A673 (cell line): Measurements from ENCODE around the gene ELK3.

Source experiments
- CTCF ChIP-seq: fragments of 300-800, 200-600 bp; sonication (generic); conservative IDR thresholded peaks from 2 replicates; pipeline ENCODE4 v1.5.1; 2017; ENCODE audit warnings: low read depth, mild to moderate bottlenecking, antibody characterized with exemption, low read length, moderate library complexity, mixed read lengths
- EZH2 ChIP-seq: fragments of 200-600 bp; sonication (generic); IDR thresholded peaks from 2 replicates; pipeline ENCODE4 v1.6.1; 2017; ENCODE audit warnings: borderline replicate concordance, low read depth, mild to moderate bottlenecking, mixed read lengths, antibody characterized with exemption, low read length; ENCODE audit not compliant: poor library complexity, severe bottlenecking

DNA sequence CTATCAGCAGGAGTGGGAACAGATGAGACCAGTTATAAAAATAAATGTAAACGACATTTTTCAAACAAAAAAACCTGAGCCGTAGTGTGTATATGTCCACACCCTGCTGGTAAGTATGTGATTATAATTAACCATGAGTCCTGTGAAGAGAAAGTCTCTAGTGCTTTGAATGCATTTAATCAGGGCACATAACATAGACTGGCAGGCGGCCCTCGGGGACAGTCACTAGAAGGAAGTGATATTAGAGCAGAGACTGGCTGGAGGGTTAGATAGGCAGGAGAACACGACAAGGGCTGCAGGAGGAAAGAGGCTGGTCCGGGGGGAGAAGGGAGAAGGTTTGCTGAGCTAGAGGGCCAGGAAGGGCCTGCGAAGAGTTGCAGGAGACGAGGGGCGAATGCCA, 23.8 kb upstream of the ELK3 start:
- TF ChIP-seq CTCF: no peak
- no peak for TF ChIP-seq EZH2
